ENCODE data around the gene XPNPEP1.

Gene XPNPEP1

DNA sequence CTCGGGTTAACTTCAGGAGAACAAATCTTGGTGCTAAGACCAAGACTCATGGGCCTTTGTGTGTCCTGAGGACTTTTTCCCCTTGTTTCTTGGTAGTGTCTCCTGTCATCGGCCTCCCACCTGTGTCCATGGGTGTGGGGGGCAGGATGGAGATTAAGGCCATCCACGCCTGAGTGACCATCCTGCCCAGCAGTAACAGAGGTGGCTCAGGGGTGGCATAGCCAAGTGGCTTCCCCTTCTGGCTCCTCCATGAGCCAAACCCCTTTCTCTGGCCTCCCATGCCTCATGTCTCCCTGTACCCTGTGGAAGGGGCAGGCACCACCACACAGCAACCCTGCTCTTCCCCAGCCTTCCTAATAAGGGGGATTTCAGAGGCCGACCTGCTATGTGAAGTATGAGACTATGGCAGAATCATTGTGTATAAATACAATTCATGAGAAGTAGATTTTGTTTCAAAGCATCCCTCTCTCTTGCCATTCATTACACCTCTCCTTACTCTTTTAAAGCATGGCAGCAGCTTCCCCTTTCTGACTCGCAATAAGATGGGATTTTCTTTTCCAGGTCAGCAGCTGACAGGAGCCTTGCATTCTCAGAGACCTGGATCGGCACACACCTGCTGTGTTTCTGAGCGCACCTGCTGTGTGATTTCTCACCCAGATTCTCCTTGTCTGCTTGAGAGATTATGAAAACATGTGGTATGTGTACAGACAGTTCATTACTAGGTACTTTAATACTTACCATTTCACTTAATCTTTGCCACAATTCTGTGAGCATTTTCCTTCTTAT, 102.5 kb downstream of the XPNPEP1 start:
- in situ Hi-C loops (cut with MboI; ENCODE audit: low sequenced_read_pairs): no loop called here

- in situ Hi-C loops (cut with MboI; ENCODE audit: low sequenced_read_pairs): no loop called here
Observed at GRCh38 chr10:109819807-109820206, 103.5 kb downstream of the XPNPEP1 start.

All from HL-60/S4 (cell line).